Measurements from ENCODE around the gene PRTFDC1.

GRCh38 chr10:24842856-24843255 lies 109.5 kb downstream of the PRTFDC1 start:
- TF ChIP-seq, protein P1, sequence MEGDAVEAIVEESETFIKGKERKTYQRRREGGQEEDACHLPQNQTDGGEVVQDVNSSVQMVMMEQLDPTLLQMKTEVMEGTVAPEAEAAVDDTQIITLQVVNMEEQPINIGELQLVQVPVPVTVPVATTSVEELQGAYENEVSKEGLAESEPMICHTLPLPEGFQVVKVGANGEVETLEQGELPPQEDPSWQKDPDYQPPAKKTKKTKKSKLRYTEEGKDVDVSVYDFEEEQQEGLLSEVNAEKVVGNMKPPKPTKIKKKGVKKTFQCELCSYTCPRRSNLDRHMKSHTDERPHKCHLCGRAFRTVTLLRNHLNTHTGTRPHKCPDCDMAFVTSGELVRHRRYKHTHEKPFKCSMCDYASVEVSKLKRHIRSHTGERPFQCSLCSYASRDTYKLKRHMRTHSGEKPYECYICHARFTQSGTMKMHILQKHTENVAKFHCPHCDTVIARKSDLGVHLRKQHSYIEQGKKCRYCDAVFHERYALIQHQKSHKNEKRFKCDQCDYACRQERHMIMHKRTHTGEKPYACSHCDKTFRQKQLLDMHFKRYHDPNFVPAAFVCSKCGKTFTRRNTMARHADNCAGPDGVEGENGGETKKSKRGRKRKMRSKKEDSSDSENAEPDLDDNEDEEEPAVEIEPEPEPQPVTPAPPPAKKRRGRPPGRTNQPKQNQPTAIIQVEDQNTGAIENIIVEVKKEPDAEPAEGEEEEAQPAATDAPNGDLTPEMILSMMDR (optimal IDR thresholded peaks at IDR 0.05 in 1 of 3, IDR thresholded peaks at IDR 0.05 in 1 of 3, conservative IDR thresholded peaks at IDR 0.05 in 1 of 3; ENCODE audit: extremely low read depth in 1 of 3, insufficient read depth in 2 of 3, low read length in 3 of 3) = no peak
- TF ChIP-seq EZH2 (IDR thresholded peaks at IDR 0.05; ENCODE audit: low read length) = no peak
